ENCODE results near the gene TBC1D20. TPM values are rescaled to one million over a fixed set of nuclear protein-coding genes. Genes with fewer than 3 reads are reported as not detected.

TBC1D20 gene
- total RNA-seq, 1 experiment from 2014 or later, result 35.8 TPM

DNA sequence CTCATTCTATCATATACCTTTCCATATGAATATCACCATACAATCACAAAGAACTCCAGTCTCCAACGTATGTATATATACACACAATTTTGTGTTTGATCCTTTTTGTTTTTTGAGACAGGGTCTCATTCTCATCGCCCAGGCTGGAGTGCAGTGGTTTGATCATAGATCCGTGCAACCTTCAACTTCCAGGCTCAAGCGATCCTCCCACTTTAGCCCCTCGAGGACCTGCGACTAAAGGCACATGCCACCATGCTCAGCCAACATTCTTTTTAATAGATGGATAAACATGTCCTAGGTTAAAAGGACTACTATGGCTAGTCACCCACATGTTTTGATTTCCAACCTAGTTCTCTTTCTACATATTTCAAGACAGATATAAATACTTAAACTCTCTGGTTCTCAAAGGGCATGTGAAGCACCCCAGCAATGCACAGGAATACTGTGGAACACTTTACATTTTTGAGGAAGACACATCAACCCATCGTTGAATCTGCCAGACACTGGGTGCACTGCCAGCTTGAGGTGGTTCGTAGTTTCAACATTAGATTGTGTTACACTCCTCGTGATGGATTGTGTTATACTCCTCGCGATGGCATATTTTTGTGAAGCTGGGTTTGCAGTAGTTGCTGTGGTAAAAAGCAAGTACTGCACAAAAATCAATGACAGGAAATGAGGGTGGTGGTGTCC is 40.9 kb upstream of the TBC1D20 start:
- no peaks in the 10 kb centered on the region for H3K4me1 ChIP-seq
- no peaks in the 10 kb centered on the region for H3K4me1 Mint-ChIP-seq (ENCODE audit: low read depth, unreplicated experiment)
- H3K4me3 Mint-ChIP-seq (ENCODE audit: unreplicated experiment), result no peak overlapping the region
- H3K36me3 Mint-ChIP-seq (ENCODE audit: insufficient read depth, unreplicated experiment), result peaks cover 84% of the 10 kb centered on the region
- H3K27me3 Mint-ChIP-seq (ENCODE audit: insufficient read depth, unreplicated experiment), result no peaks in the 10 kb centered on the region
- ChIA-PET CTCF (no interaction called here), POLR2A (no interaction called here)
- no peak overlapping the region for H3K27ac Mint-ChIP-seq (ENCODE audit: unreplicated experiment)
- H3K36me3 ChIP-seq (ENCODE audit: control insufficient read depth, insufficient read depth, low read length), result peaks cover 5% of the 10 kb centered on the region
- H3K9me3 Mint-ChIP-seq (ENCODE audit: unreplicated experiment), result no peaks in the 10 kb centered on the region
- H3K27me3 ChIP-seq (replicated peaks; ENCODE audit: control insufficient read depth, insufficient read depth, low read length), result no peaks in the 10 kb centered on the region
- TF ChIP-seq, protein P1, sequence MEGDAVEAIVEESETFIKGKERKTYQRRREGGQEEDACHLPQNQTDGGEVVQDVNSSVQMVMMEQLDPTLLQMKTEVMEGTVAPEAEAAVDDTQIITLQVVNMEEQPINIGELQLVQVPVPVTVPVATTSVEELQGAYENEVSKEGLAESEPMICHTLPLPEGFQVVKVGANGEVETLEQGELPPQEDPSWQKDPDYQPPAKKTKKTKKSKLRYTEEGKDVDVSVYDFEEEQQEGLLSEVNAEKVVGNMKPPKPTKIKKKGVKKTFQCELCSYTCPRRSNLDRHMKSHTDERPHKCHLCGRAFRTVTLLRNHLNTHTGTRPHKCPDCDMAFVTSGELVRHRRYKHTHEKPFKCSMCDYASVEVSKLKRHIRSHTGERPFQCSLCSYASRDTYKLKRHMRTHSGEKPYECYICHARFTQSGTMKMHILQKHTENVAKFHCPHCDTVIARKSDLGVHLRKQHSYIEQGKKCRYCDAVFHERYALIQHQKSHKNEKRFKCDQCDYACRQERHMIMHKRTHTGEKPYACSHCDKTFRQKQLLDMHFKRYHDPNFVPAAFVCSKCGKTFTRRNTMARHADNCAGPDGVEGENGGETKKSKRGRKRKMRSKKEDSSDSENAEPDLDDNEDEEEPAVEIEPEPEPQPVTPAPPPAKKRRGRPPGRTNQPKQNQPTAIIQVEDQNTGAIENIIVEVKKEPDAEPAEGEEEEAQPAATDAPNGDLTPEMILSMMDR (IDR thresholded peaks at IDR 0.05; ENCODE audit: insufficient read depth in 1 of 2, low read depth in 1 of 2, low read length in 1 of 2, severe bottlenecking in 1 of 2, unreplicated experiment in 1 of 2), result no peak
- intact Hi-C loops (cut with micrococcal nuclease; ENCODE audit: unreplicated experiment), result no loop called here
- no TSS peak for BruUV-seq (replicated peaks)
- DNase-seq, result no peak
- no peak overlapping the region for H3K4me3 ChIP-seq (ENCODE audit: low read depth, low read length)
- no peaks in the 10 kb centered on the region for H3K9me3 ChIP-seq

DNA sequence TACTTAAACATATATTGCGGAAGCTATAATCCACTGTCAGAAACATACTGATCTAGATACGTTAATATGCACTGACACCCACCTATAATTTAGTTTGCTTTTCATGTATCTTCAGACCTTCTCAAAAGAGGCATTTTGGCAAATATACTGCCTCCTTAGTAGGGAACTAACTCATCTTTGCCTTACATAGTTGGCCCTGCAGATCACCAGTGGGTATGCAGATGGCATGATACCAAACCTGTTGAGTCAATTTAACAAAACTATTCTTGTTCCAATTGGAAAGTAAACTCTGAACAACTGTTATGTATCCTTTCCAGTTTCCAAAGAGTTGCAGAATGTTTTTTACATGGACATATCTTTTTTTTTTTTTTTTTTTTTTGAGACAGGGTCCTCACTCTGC is 35.6 kb upstream of the TBC1D20 start:
- ChIA-PET POLR2A (no interaction called here), CTCF (interaction anchor here (0.5 kb wide), 1 partner anchor 20 kb away, joined by 4 read pairs; no protein-coding TSS in a partner anchor)
- intact Hi-C loops (cut with micrococcal nuclease; ENCODE audit: unreplicated experiment), result no loop called here
- no peaks in the 10 kb centered on the region for H3K4me1 Mint-ChIP-seq (ENCODE audit: low read depth, unreplicated experiment)
- Histone ChIP-seq H3K9me3 (no peaks in the 10 kb centered on the region), H3K36me3 (ENCODE audit: control insufficient read depth, insufficient read depth, low read length) (peaks cover 3% of the 10 kb centered on the region), H3K4me1 (no peaks in the 10 kb centered on the region), H3K4me3 (ENCODE audit: low read depth, low read length) (no peak overlapping the region), H3K27me3 (replicated peaks; ENCODE audit: control insufficient read depth, insufficient read depth, low read length) (no peaks in the 10 kb centered on the region)
- TF ChIP-seq, protein P1 (IDR thresholded peaks at IDR 0.05; ENCODE audit: insufficient read depth in 1 of 2, low read depth in 1 of 2, low read length in 1 of 2, severe bottlenecking in 1 of 2, unreplicated experiment in 1 of 2), result no peak
- BruUV-seq (replicated peaks), result no TSS peak
- no peak overlapping the region for H3K4me3 Mint-ChIP-seq (ENCODE audit: unreplicated experiment)
- H3K27me3 Mint-ChIP-seq (ENCODE audit: insufficient read depth, unreplicated experiment), result no peaks in the 10 kb centered on the region
- no peak overlapping the region for H3K27ac Mint-ChIP-seq (ENCODE audit: unreplicated experiment)
- DNase-seq, result no peak
- no peaks in the 10 kb centered on the region for H3K9me3 Mint-ChIP-seq (ENCODE audit: unreplicated experiment)
- H3K36me3 Mint-ChIP-seq (ENCODE audit: insufficient read depth, unreplicated experiment), result peaks cover 91% of the 10 kb centered on the region

DNA sequence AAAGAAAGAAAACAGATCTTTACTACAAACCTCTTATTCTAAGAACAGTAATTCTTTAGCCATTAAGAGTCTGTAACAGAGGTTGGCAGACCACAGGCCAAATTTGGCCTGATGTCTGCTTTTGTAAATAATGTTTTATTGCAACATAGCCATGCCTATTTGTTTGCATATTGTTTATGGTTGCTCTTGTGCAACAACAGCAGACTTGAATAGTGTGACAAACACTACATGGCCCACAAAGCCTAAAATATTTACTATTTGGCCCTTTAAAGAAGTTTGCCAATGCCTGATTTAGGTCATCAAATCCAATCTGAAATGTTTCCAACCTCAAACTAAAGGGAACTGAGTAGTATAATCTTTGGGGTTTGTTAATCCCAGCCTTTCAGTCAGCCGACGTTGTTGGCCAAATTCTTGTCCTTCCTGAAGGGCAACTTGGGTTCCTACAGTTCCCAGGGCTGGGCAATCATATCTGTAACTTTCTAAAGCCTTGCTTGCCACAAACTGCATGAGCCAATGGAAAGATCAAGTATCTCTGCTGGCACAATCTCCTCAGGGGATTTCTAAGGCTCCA is 33.9 kb upstream of the TBC1D20 start:
- Mint-ChIP-seq H3K27ac (ENCODE audit: unreplicated experiment) (no peak overlapping the region), H3K9me3 (ENCODE audit: unreplicated experiment) (no peaks in the 10 kb centered on the region), H3K4me1 (ENCODE audit: low read depth, unreplicated experiment) (no peaks in the 10 kb centered on the region), H3K4me3 (ENCODE audit: unreplicated experiment) (no peak overlapping the region), H3K27me3 (ENCODE audit: insufficient read depth, unreplicated experiment) (no peaks in the 10 kb centered on the region), H3K36me3 (ENCODE audit: insufficient read depth, unreplicated experiment) (peaks cover 91% of the 10 kb centered on the region)
- intact Hi-C loops (cut with micrococcal nuclease; ENCODE audit: unreplicated experiment), result no loop called here
- H3K9me3 ChIP-seq, result no peaks in the 10 kb centered on the region
- peaks cover 2% of the 10 kb centered on the region for H3K36me3 ChIP-seq (ENCODE audit: control insufficient read depth, insufficient read depth, low read length)
- no peaks in the 10 kb centered on the region for H3K27me3 ChIP-seq (replicated peaks; ENCODE audit: control insufficient read depth, insufficient read depth, low read length)
- H3K4me3 ChIP-seq (ENCODE audit: low read depth, low read length), result no peak overlapping the region
- CTCF ChIA-PET, result no interaction called here
- BruUV-seq (replicated peaks), result no TSS peak
- H3K4me1 ChIP-seq, result no peaks in the 10 kb centered on the region
- TF ChIP-seq, protein P1 (IDR thresholded peaks at IDR 0.05; ENCODE audit: insufficient read depth in 1 of 2, low read depth in 1 of 2, low read length in 1 of 2, severe bottlenecking in 1 of 2, unreplicated experiment in 1 of 2), result no peak
- no peak for DNase-seq
- POLR2A ChIA-PET, result no interaction called here

Data from Caco-2 (cell line).